ENCODE data around the gene GRK3.
"Not testable (repeated sequence)": the region's sequence is repeated elsewhere in the genome, so short reads cannot be mapped to it uniquely, and the experiment has no call there.

The GRK3 gene

GRCh38 chr22:25551396-25551795, 13.1 kb upstream of the GRK3 start:
- DNase-seq (ENCODE audit: low read depth), result no peak

GRCh38 chr22:25552405-25552804, 12.1 kb upstream of the GRK3 start:
- DNase-seq (ENCODE audit: low read depth), result peak; percentile 76

- no peak for DNase-seq (ENCODE audit: low read depth)
These were observed 11.3 kb upstream of the GRK3 start for GRCh38 chr22:25553131-25553530.

- no peak for DNase-seq (ENCODE audit: low read depth)
These were observed 10.2 kb upstream of the GRK3 start for GRCh38 chr22:25554238-25554671.

- DNase-seq (ENCODE audit: low read depth), result no peak
These were observed 9.8 kb upstream of the GRK3 start for GRCh38 chr22:25554689-25555088.

GRCh38 chr22:25555586-25555985, 8.9 kb upstream of the GRK3 start:
- DNase-seq (ENCODE audit: low read depth), result no peak

- DNase-seq (ENCODE audit: low read depth), result no peak
These were observed 7.3 kb upstream of the GRK3 start for GRCh38 chr22:25557218-25557617.

- no peak for DNase-seq (ENCODE audit: low read depth)
These were observed 6.1 kb upstream of the GRK3 start for GRCh38 chr22:25558341-25558740.

- DNase-seq (ENCODE audit: low read depth), result not testable (repeated sequence)
These were observed 4.6 kb upstream of the GRK3 start for GRCh38 chr22:25559910-25560309.

- not testable (repeated sequence) for DNase-seq (ENCODE audit: low read depth)
These were observed 3.3 kb upstream of the GRK3 start for GRCh38 chr22:25561182-25561581.

- DNase-seq (ENCODE audit: low read depth), result not testable (repeated sequence)
These were observed 2.5 kb upstream of the GRK3 start for GRCh38 chr22:25561927-25562326.

- DNase-seq (ENCODE audit: low read depth), result not testable (repeated sequence)
These were observed 1.3 kb upstream of the GRK3 start for GRCh38 chr22:25562966-25563760.

- no peak for DNase-seq (ENCODE audit: low read depth)
These were observed 635 bp upstream of the GRK3 start for GRCh38 chr22:25563761-25564319.

GRCh38 chr22:25564979-25565677, 653 bp downstream of the GRK3 start:
- no peak for DNase-seq (ENCODE audit: low read depth)

GRCh38 chr22:25566186-25566897, 1.9 kb downstream of the GRK3 start:
- no peak for DNase-seq (ENCODE audit: low read depth)

GRCh38 chr22:25566898-25567235, 2.4 kb downstream of the GRK3 start:
- no peak for DNase-seq (ENCODE audit: low read depth)

GRCh38 chr22:25567251-25567675, 2.8 kb downstream of the GRK3 start:
- no peak for DNase-seq (ENCODE audit: low read depth)

GRCh38 chr22:25568066-25568465, 3.6 kb downstream of the GRK3 start:
- not testable (repeated sequence) for DNase-seq (ENCODE audit: low read depth)

- DNase-seq (ENCODE audit: low read depth), result no peak
These were observed 4.9 kb downstream of the GRK3 start for GRCh38 chr22:25569361-25569760.

GRCh38 chr22:25569983-25570382, 5.5 kb downstream of the GRK3 start:
- no peak for DNase-seq (ENCODE audit: low read depth)

- DNase-seq (ENCODE audit: low read depth), result no peak
These were observed 6.0 kb downstream of the GRK3 start for GRCh38 chr22:25570486-25570885.

GRCh38 chr22:25571969-25572707, 7.7 kb downstream of the GRK3 start:
- DNase-seq (ENCODE audit: low read depth), result not testable (repeated sequence)
